Cardiac septum (tissue), 1 donor: ENCODE measurements around the gene ZNF367. TPM values are rescaled to one million over a fixed set of nuclear protein-coding genes. Genes with fewer than 3 reads are reported as not detected.

Source experiments
- DNase-seq: peaks from one replicate; pipeline ENCODE4 v3.0.0-alpha.2; 2020; ENCODE audit warnings: low spot score
- intact Hi-C: fragments of 100-400 bp; cut with DNase I; formaldehyde crosslinking; loops from one replicate; pipeline ENCODE4 v1.14.0; 2022
- total RNA-seq: library from RNA; stranded (reverse); fragmentation: NEBNext Ultra II Directional; extraction: Animal tissue kit (Norgen Biotek cat#: 25700); gene quantifications from one replicate; pipeline ENCODE4 v1.2.1, GENCODE V29; 2021
- donor health status: DM: no; HTN: no; CAD: no.

The ZNF367 gene
- total RNA-seq, 1 donor from 2014 or later: 2.1 TPM

DNA sequence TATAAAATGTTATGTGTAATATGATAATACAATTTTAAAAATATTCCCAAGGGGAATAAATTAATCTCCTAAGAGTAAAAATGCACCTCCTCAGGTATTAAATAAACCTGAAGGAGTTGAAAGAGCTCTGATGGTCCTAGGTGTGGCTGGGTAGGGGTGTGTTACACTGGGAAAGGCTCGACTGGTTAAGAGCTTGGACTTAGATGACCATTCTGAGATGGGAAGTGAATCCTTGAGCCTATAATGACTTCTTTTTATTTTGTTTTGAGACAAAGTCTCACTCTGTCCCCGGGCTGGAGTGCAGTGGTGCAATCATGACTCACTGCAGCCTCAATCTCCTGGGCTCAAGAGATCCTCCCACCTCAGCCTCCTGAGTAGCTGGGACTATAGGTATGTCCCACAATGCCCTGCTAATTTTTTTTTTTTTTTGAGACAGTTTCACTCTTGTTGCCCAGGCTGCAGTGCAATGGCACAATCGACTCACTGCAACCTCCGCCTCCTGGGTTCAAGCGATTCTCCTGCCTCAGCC, 22.6 kb upstream of the ZNF367 start:
- no peak for DNase-seq
- intact Hi-C loops: no loop called here

DNA sequence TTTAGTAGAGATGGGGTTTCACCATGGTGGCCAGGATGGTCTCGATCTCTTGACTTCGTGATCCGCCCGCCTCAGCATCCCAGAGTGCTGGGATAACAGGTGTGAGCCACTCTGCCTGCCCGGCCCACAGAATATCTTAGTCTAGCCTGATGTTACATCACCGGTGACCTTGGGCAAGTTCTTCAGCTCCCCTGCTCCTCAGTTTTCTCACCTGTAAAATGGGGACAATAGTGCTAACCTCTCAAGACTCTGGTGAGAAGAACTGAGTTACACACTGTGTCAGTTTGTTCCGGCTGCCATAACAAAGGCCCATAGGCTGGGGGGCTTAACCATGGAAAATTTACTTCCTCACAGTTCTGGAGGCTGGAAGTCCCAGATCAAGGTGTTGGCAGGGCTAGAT, 19.3 kb upstream of the ZNF367 start:
- DNase-seq: no peak
- intact Hi-C loops: no loop called here

DNA sequence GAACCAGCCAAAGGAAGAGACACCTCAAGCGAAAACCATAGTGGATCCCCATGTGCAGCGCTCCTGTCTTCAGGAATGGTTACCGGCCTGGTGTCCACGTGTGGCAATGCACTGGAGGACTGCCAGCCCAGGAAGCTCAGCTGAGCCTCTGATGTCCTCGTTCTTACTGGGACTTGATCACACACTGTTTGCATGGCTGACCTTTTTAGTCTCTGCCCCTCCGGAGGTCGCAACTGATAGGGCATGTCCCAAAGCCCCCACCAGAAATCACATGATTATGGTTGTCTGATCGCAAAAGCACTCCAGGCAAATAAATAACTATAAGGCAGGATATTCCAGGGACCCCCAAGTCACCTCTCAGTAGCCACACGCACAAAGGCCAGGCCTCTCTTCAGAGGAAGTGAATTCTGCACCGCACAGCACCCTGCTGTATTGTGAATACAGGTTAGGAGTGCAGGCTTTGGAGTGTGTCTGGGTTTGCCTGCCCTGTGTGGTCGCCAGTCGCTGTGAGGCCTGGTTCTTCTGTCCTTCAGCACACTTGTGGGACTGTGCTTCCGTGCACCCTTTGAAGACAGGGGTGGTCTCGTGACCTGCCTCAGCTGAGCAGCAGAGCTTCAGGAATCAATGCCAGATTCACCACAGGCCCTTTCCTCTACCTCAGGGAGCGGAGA, 18.4 kb upstream of the ZNF367 start:
- intact Hi-C loops: no loop called here

DNA sequence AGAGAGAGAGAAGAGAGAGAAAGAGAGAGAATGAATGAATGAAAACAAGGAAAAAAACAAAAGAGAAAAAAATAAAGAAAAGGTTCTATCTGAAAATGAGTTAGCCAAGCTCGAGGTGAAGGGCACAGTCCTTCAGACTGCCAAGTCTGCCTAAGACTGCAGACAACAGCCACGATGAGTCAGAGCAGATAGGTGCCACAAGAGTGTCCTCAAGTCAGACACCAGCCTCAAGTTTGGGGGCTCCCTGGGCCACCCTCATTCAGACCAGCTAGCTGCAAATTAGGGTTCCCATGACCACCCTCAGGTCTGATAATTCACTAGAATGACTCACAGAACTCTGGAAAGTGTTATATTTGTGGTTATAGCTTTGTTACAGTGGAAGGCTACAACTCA, 17.9 kb upstream of the ZNF367 start:
- intact Hi-C loops: no loop called here
- DNase-seq: no peak

More for the DNA sequence above, 18.4 kb upstream of the ZNF367 start:
- no peak for DNase-seq

DNA sequence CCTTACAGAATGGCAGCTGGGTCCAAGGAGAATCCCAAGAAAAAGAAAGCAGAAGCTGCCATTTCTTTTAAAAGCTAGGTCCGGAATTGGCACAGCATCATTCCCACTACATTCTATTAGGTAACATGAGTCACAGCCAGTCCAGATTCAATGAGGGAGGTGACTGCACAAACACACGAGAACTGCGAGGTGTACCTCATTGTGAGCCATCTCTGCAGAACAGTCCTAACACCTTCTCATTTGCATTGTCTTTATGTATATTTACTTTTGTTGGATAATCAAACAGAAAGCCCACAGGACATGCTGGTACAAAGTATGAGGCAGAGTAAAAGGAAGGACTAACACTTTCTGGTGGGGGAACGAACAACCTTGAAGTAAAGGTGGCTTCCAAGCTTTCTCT, 17.2 kb upstream of the ZNF367 start:
- intact Hi-C loops: no loop called here
- DNase-seq: no peak

DNA sequence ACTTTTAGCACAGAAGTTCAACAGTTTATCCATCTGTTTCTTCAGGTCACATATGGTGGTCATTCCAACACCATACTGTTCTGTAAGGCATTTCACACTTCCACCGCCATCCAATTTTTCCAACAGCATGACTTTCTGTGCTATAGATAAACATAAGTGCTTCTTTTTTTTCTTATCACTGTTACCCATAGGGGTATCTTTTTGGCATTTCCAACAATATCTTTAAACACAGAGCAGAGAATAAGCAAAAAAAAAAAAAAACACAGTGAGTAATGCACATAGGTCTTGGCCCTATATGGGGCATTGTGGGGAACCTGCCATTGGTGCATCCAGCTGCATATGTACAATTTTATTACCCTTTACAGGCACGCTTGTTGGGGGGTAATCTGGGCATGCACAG, 12.2 kb upstream of the ZNF367 start:
- no peak for DNase-seq
- intact Hi-C loops: no loop called here

DNA sequence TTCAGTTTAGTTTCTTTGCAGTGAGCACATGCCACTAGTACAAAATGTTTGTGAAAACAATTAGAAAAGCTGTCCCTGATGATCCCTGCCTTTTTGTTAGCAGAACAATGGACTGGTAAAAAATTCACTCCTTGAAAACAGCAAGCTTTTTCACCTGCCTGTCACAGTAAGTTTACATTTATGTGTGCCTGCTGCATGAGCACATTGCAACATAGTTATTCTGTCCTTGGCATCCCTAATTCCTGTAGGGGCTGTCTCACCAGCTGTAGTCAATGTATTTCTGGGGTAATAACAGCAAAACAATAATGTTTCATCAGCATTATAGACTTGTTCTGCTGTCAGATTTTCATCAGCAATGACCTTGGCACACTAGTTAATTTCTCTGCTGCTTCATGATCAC, 11.6 kb upstream of the ZNF367 start:
- DNase-seq: no peak
- intact Hi-C loops: no loop called here

DNA sequence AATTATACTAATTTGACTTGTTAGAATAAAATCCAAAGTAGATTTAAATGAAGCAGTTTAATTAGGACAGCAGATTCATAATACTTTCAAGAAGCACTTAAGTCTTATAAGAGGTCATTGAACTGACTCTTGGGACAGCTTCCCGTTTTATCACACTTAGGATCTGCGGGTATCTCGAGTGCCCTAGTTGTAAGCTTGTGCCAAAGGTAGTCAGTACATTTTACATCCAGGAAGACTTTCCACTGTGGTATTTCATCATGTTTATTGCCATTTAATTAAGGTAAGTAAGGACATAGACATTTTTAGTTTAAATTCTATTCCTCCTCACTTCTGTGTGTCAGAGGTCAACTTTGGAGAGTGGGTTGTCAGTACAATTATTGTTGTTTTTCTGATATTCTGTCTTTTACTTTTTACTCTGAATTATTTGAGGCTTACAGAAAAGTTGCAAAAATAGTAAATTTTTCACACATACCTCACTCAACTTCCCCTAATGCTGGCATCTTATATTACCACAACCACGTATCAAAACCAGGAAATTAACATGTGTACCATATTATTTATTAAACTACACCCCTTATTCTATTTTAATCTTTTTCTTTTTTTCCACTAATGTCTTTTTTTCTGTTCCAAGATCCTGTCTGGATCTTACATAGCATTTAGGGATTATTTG, 7.5 kb upstream of the ZNF367 start:
- no peak for DNase-seq
- intact Hi-C loops: no loop called here

DNA sequence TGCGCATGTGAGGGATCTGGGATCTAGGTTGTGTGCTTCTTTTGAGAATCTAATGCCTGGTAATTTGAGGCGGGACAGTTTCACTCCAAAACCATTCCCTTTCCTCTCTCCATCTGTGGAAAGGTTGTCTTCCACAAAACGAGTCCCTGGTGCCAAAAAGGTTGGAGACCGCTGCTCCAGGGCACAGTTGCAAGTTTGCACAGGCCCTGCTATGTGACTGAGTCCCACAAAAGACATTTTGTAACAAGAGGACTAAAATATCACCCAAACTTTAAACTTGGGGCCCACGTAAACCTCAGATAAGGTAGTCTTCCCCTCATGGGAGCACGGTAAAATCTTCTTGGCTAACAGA, 5.8 kb upstream of the ZNF367 start:
- no peak for DNase-seq
- intact Hi-C loops: no loop called here

DNA sequence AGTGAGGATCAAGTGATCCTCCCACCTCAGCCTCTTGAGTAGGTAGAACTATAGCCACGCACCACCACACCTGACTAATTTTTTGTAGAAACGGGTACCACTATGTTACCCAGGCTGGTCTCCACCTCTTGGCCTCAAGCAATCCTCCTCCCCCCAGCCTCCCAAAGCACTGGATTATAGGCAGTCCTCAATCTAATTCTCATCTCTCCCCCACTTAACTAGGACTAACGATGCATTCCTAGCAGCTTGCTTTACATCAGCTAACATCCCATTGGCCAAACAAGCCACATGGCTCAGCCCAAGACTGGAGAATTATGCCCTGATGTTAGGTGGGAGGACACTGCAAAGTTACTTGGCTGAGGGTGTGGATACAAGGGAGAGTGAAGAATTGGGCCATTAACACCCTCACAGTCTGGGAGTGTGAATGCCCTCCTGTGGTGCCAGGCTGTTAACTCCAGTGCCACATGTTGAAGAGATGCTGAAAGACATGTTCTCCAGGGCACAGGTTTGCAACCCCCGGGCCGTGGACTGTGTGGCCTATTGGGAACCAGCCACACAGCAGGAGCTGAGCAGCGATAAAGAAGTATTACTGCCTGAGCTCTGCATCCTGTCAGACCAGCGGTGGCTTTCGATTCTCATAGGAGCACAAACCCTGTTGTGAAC, 5.3 kb upstream of the ZNF367 start:
- intact Hi-C loops: no loop called here

DNA sequence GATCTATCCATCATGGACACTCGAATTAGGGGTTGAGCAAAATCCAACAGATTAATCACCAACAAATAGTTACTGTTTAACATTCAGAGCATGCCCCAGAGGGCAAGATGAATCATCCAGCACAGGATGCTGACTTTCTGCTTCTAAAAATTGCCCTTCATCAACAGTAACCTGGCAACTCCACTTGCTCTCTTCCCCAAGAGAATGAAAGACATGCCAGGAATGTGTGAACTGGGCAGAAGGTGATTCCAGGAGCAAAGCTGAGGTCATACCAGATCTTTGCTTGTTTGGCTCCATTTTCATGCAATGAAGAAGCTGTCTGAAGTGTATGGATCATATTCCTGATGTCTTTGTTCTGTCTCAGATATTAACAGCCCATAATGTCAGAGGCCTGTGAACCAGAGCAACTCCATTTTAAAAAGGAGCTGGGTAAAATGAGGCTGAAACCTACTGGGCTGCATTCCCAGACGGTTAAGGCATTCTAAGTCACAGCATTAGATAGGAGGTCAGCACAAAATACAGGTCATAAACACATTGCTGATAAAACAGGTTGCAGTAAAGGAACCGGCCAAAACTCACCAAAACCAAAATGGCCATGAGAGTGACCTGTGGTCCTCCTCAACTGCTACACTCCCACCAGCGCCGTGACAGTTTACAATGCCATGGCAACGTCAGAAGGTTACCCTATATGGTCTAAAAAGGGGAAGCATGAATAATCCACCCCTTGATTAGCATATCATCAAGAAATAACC, 2.5 kb upstream of the ZNF367 start:
- intact Hi-C loops: no loop called here
- DNase-seq: no peak

More for the DNA sequence above, 5.3 kb upstream of the ZNF367 start:
- no peak for DNase-seq

DNA sequence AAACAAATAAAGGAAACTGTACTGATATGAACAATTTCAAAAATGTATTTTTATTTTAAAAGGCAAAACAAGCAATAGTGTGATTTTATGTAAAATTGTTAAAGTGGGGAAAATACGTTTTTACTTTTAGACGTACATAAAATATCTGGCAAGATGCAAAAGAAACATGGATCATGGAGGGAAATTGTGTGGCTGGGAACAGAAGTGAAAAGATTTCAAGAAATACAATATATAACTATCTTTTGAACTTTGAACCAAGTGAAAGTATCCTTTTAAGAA, 1.5 kb upstream of the ZNF367 start:
- intact Hi-C loops: loop anchor here (2.0 to 10.0 kb wide), 6 partner anchors 31 to 198 kb away; partner anchors contain the start of genes CDC14B, HABP4 and SLC35D2
- DNase-seq: no peak

DNA sequence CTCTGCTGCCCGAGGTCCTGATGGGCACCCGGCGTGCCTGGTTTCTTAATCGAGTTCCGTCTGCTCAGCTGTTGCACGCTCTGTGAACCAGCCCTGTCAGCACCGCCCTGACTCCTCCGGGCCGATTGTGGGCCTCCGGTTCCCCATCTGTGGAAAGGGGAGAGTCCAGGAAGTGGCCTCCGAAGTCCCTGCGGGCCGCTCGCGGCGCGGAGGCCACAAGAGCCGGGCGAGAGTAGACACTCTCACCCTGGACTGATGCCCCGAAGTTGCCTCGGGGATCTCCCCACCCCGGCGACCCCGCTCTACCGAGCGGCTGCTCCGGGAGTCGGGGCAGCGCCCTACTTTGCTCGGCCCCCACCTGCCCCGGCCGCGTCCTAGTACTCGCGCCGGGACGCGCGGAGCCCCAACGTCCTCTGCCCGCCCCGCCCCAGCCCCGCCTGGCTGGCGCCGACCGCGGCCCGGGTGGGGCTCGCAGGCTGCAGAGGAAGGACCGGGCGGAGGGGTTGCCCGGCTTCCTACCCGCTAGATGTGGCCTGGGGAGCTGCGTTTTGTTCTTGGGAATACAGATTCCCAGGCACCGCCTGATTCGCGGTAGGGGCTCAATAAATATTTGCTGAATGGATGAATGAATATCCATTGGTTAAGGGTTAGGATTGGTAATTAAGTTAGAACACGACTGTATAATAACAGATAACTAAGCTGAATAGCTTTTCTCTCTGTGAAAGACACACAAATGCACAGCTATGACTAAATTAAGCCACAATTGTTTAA, 935 bp upstream of the ZNF367 start:
- DNase-seq: peak; percentile 87
- intact Hi-C loops: loop anchor here (2.0 to 10.0 kb wide), 6 partner anchors 32 to 198 kb away; partner anchors contain the start of genes CDC14B, HABP4 and SLC35D2

DNA sequence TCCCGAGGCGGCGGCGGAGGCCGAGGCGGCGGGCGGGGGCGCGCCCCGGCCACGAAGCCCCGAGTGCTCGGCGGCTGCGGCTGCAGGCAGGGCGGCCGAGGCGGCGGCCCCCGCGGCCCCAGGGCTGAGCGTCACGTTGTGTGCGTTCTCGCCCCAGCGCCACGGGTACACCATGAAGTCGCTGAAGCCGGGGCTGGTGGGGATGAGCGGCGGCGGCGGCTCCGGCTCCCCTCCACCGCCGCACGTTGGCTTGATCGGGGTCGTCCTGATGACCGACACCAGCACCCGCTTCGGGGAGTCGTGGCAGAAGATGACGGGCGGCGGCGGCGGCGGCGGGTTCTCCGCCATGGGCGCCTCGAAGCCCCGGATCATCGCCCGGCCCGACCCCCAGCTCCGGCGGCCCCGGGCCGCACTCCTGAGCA, 498 bp downstream of the ZNF367 start:
- intact Hi-C loops: loop anchor here (1.0 to 10.0 kb wide), 7 partner anchors 33 to 237 kb away; partner anchors contain the start of genes CDC14B, HABP4 and SLC35D2
- no peak for DNase-seq

DNA sequence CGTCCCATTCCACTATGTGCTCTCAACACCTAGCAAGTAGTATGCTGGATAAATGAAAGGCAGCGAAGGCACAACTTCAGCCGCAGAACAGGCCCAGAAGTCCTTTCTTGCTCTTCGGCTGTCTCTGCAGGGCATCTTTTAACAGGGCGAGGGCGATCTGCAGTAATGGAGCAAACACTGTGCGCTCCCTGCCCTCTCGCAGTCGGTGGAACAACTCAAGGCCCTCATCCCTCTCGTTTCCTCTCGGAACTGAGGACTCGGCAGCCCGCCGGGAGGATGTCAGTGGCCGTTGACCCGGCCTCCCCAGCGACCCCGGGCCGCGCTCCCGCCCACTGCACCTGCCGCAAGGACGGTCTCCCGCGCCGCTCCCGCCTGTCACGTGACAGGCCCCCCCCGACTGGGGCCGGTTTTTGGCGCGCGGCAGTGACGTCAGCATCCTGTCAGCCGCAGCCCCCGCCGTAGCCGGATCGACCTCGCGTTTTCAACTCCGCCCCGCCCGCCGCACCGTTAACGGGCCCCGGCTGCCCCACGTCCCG, 1.1 kb downstream of the ZNF367 start:
- intact Hi-C loops: loop anchor here (1.0 to 10.0 kb wide), 5 partner anchors 35 to 237 kb away; partner anchors contain the start of genes CDC14B and SLC35D2

DNA sequence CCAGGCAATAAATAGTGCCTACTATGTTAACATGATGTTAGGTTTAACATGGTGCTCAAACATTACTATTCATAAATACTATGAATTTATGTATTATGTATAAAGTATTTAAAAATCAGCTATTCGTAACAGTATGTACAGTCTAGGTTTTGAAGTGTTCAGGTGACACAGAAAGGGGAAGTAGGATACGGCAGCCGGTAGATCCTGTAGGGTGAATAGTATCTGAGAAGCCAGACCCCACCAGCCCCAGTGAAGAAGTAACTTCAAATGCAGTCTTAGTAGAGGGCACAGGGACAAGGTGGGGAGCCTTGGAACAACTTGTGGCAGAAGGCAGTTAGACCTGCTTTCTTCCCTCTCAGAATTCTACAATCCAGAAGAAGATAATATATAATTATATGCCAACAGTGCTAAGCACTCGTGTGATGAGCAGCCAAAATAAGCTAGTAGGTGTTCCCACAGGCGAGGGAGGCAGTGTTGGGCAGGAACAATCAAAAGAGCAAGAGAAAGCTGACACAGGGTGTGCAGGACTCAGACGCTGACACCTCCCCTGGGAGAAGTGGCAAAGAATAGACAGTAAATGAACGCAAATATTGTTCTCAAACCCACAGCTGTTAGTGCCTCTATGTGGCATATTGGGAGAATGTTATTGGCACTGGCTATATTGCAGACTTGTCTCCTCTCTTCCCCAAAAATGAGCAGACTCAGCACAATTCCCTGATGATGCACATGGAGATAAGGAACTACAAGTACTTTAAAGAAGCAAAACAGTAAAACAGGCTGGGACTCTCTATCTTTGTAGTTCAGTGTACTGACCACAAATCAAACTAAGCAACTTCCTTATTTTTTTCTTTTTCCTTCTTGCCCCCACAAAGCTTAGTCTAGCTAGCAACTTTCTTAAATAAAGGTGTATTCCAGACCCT, 4.6 kb downstream of the ZNF367 start:
- intact Hi-C loops: loop anchor here (10.0 kb wide), 1 partner anchor 89 kb away; no protein-coding TSS in a partner anchor
- DNase-seq: no peak

More for the DNA sequence above, 1.1 kb downstream of the ZNF367 start:
- DNase-seq: peak; percentile 91

DNA sequence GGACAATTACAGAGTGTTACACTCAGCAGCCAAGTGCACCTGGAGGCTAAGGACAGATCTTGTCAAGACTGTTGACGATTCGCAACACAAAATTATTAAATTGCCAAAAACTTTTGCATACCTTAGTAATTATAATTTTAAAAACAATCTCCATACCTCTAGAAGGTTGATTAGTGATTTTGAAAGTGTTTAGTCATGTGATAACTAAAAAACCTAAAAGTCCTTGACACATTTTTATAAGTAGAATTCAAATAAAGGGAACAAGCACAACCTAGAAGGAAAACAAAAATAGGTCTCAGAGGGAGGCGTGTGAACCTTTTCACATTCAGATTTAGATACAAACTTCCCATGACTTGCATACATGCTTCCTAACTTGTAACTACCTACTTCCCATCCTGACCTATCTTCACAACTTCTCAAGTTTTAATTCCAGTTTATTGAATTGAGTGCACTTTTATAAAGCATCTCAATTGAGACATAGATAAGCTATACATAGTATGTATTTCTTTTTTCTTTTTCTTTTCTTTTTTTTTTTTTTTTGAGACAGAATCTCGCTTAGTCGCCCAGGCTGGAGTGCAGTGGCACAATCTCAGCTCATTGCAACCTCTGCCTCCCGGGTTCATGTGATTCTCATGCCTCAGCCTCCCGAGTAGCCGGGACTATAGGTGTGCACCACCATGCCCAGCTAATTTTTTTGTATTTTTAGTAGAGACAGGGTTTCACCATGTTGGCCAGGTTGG, 5.8 kb downstream of the ZNF367 start:
- no peak for DNase-seq
- intact Hi-C loops: loop anchor here (10.0 kb wide), 1 partner anchor 88 kb away; no protein-coding TSS in a partner anchor
